Measurements from ENCODE around the gene ANK2.
A peak's percentile ranks its signal among the peaks of the same experiment; 100 is the strongest.

ANK2 gene

GRCh38 chr4:113335746-113336145 lies 286.3 kb downstream of the ANK2 start:
- DNase-seq (ENCODE audit: low read depth in 2 of 2) = no peak

- DNase-seq (ENCODE audit: low read depth in 2 of 2) = no peak
Observed at GRCh38 chr4:113336556-113336955, 287.1 kb downstream of the ANK2 start.

- no peak for DNase-seq (ENCODE audit: low read depth in 2 of 2)
Observed at GRCh38 chr4:113339430-113339813, 290.0 kb downstream of the ANK2 start.

- no peak for DNase-seq (ENCODE audit: low read depth in 2 of 2)
Observed at GRCh38 chr4:113344100-113344499, 294.6 kb downstream of the ANK2 start.

GRCh38 chr4:113347245-113347644 lies 297.8 kb downstream of the ANK2 start:
- DNase-seq (ENCODE audit: low read depth in 2 of 2) = no peak

GRCh38 chr4:113349430-113349829 lies 300.0 kb downstream of the ANK2 start:
- DNase-seq (ENCODE audit: low read depth in 2 of 2) = no peak

- no peak for DNase-seq (ENCODE audit: low read depth in 2 of 2)
Observed at GRCh38 chr4:113350576-113350975, 301.1 kb downstream of the ANK2 start.

- DNase-seq (ENCODE audit: low read depth in 2 of 2) = peak; percentile 38 to 59
Observed at GRCh38 chr4:113355550-113356371, 306.3 kb downstream of the ANK2 start.

- DNase-seq (ENCODE audit: low read depth in 2 of 2) = no peak
Observed at GRCh38 chr4:113356453-113356852, 307.0 kb downstream of the ANK2 start.

GRCh38 chr4:113358784-113359183 lies 309.3 kb downstream of the ANK2 start:
- no peak for DNase-seq (ENCODE audit: low read depth in 2 of 2)

- DNase-seq (ENCODE audit: low read depth in 2 of 2) = no peak
Observed at GRCh38 chr4:113365377-113365776, 315.9 kb downstream of the ANK2 start.

GRCh38 chr4:113368056-113368455 lies 318.6 kb downstream of the ANK2 start:
- no peak for DNase-seq (ENCODE audit: low read depth in 2 of 2)

- DNase-seq (ENCODE audit: low read depth in 2 of 2) = no peak
Observed at GRCh38 chr4:113371111-113371510, 321.7 kb downstream of the ANK2 start.

GRCh38 chr4:113375964-113376666 lies 326.7 kb downstream of the ANK2 start:
- DNase-seq (ENCODE audit: low read depth in 2 of 2) = no peak

GRCh38 chr4:113378836-113379235 lies 329.4 kb downstream of the ANK2 start:
- DNase-seq (ENCODE audit: low read depth in 2 of 2) = no peak

- no peak for DNase-seq (ENCODE audit: low read depth in 2 of 2)
Observed at GRCh38 chr4:113382704-113383103, 333.3 kb downstream of the ANK2 start.

- no peak for DNase-seq (ENCODE audit: low read depth in 2 of 2)
Observed at GRCh38 chr4:113383111-113383785, 333.8 kb downstream of the ANK2 start.

GRCh38 chr4:113384600-113384999 lies 335.1 kb downstream of the ANK2 start:
- DNase-seq (ENCODE audit: low read depth in 2 of 2) = no peak

GRCh38 chr4:113385281-113385899 lies 335.9 kb downstream of the ANK2 start:
- DNase-seq (ENCODE audit: low read depth in 2 of 2) = no peak

GRCh38 chr4:113389160-113389559 lies 339.7 kb downstream of the ANK2 start:
- DNase-seq (ENCODE audit: low read depth in 2 of 2) = no peak

GRCh38 chr4:113390850-113391249 lies 341.4 kb downstream of the ANK2 start:
- DNase-seq (ENCODE audit: low read depth in 2 of 2) = no peak

- DNase-seq (ENCODE audit: low read depth in 2 of 2) = no peak
Observed at GRCh38 chr4:113394108-113394729, 344.8 kb downstream of the ANK2 start.

Measured in stimulated activated CD8-positive, alpha-beta memory T cell treated with anti-CD3 and anti-CD28 coated beads, Interleukin-2, amount 100 ng/mL, for 48 hours (primary cell).